GM12865 (cell line): Measurements from ENCODE around the gene PEA15.
A peak's percentile ranks its signal among the peaks of the same experiment; 100 is the strongest.

Experiments used
- DNase-seq: peaks from one replicate; pipeline ENCODE4 v3.0.0; 2010; ENCODE audit warnings: low read depth
- H3K4me3 ChIP-seq: 2 replicates; pipeline ENCODE4 v1.5.1; 2011; ENCODE audit warnings: mild to moderate bottlenecking, low read depth, low read length, control low read depth
- TF ChIP-seq, protein P1 (sequence below): IDR thresholded peaks from 2 replicates; pipeline ENCODE4 v1.5.1; 2011; ENCODE audit warnings: low read length, control low read depth, low read depth, inconsistent platforms; ENCODE audit not compliant: insufficient read depth; ENCODE audit errors: missing control alignments

PEA15 gene

DNA sequence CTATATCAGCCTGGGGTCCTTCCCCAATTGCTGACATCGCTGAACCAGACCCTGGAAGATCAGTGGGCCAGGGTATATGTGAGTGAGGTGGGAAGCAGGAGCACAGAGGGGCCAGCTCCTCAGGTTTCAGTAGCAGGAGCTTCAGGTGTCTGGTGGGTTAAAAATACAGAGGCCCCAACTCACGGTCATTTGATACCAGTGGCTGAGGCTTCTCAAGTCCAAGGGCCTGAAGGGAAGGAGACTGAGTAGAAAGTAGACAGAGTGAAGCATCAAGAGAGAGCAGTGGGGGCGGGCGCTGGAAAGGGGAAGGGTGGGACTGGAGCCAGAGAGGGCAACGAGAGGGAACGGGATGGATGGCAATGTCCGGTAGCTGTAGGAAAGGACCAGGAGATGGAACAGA is 16.8 kb upstream of the PEA15 start:
- TF ChIP-seq, protein P1, sequence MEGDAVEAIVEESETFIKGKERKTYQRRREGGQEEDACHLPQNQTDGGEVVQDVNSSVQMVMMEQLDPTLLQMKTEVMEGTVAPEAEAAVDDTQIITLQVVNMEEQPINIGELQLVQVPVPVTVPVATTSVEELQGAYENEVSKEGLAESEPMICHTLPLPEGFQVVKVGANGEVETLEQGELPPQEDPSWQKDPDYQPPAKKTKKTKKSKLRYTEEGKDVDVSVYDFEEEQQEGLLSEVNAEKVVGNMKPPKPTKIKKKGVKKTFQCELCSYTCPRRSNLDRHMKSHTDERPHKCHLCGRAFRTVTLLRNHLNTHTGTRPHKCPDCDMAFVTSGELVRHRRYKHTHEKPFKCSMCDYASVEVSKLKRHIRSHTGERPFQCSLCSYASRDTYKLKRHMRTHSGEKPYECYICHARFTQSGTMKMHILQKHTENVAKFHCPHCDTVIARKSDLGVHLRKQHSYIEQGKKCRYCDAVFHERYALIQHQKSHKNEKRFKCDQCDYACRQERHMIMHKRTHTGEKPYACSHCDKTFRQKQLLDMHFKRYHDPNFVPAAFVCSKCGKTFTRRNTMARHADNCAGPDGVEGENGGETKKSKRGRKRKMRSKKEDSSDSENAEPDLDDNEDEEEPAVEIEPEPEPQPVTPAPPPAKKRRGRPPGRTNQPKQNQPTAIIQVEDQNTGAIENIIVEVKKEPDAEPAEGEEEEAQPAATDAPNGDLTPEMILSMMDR: no peak
- no peak overlapping the region for H3K4me3 ChIP-seq
- no peak for DNase-seq

DNA sequence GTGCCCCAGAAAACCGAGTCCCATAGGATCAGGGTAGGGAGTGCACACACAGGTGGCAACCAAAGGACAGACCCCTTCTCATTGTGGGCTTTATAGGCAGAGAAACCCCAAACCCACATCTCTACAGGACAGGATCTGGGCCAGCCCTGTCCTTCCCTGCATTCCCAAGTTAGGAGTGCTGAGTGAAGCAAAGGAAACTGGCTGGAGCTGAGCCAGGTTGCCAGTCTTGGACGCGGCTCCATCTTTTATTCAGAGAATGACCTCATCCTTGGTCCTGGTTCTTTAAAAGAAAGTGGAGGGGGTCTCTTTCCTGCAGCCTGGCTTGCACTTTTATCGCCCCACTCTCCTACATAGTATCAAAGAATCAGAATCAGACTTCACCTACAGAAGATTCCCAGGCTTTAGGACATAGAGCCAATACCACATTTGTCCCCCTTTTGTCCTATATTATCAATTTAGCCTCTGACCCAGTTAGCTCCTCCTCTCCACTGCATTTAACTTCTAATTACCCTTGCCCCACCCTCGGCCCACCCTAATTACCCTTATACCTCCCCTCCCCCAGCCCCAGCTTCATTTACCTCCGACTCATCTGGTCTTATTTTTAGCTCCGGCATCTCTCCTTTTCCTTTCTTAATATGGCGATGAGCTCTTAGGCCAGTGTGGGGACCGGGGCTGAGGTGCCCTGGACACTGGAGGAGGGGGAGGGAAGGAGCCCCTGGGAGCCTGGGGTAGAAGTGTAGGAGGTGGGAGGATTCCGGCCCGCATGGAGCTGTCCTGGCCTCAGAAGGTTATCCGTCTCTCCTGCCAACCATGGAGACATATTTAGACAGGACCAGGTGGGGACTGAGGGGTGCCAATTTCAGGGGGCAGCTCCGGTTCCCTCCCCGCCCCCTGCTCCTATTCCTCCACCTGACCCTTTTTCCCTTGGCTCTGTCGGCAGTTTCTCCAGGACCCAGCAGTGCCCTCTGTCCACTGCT is 15.2 kb upstream of the PEA15 start, which contains the start of gene CASQ1:
TSS of gene CASQ1 (plus strand) at position 927 of the 977 bp plus-strand sequence. CDS start 177 bp downstream, outside the sequence.
- TF ChIP-seq, protein P1: no peak
- H3K4me3 ChIP-seq: no peak within 1 kb of the TSS
- DNase-seq: no peak

DNA sequence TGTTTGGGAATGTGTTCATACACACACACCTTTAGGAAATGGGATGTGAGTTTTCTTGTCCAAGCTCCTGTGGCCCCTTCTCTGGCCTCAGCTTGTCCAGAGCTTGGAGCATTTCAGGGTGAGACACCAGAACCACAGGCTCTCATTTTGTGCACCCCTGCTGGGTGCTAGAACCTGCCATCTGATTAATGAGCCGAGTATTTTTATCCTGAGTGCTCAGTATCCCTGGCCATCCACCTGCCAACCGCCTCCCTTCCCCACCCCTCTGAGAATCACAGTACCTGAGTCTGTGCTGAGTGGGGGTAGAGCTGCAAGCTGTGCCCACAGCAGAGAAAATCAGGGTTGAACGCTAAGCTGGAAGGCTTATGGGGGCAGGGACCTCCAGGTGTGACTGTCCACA is 13.4 kb upstream of the PEA15 start:
- DNase-seq: no peak
- no peak overlapping the region for H3K4me3 ChIP-seq
- TF ChIP-seq, protein P1: no peak

DNA sequence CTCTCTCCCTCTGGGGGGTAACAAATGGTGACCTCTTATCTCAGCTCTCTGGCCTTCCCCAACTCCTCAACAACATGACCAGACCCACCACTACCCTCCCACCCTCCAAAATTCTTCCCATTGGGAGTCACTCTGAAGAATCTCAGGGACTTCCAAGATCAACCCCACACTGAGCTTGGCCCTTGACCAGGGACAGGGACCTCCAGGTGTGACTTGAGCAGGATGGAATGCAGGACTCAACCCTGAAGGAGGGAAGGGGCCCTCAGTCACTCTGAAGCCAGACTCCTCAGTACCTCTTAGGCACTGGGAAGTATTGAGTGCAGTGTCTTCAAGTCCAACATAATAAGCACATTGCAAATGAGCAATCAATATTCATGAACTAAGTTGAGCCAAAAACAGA is 12.9 kb upstream of the PEA15 start:
- TF ChIP-seq, protein P1: no peak
- no peak overlapping the region for H3K4me3 ChIP-seq
- no peak for DNase-seq

DNA sequence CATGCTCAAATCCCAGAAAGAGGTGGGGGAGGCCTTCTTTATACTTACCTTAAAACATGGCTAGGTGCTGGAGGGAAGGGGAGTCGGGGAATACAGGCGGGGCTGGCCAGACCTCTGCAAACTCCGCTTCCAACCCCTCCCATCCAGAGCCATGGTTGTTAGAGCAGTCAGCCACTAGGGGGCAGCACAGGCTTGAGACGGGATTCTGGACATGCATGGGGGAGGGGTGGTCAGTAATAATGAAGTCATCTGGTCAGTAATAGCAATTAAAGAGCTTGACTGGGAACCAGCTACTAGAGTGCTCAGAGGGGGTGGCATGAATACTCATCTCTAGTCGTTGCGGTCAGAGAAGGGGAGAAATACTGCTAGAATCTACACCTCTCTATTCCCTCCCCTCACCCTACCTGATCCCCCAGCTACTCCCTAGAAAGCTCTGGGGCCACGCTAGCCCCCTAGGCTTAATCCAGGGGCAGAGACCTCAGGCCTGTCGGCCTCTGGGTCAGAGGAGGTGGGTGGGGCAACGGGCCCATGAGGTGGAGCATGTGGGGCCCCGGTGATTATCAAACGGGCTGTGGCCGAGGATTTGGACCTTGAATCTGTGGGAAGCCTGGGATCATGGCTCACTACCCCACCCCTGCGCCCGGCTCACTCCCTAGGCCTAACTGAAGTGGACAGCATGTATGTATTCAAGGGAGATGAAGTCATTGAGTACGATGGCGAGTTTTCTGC is 11.9 kb upstream of the PEA15 start:
- no peak overlapping the region for H3K4me3 ChIP-seq
- TF ChIP-seq, protein P1: peak; percentile 93
- DNase-seq: peak; percentile 89

DNA sequence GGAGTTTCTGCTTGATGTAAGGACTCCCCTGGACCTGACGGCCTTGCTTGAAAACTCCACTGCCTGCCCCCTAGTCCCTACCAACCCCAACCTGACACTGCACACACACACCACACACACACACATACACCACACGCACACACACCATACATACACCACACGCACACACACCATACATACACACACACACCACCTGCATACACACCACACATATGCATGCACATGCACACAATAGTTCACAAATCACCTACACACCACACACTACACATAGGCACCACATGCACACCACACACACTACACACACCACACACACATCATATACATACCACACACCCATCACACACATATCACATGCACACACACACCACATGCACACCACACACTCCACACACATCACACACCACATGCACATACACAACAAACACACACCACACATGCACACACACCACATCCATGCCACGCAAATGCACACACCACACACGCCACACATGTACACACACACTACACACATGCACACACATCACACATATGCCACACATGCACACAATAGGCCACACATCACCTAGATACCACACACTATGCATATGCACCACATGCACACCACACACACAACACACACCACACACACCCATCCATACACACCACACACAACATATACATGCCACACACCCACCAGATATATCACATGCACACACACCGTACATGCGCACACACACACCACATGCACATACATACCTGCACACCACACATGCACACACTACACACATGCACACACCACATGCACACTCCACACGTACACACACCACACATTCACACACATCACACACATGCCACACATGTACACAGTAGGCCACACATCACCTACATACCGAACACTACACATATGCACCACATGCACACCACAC is 11.1 kb upstream of the PEA15 start:
- H3K4me3 ChIP-seq: no peak overlapping the region
- DNase-seq: no peak
- TF ChIP-seq, protein P1: no peak
